HG03457 (cell line): ENCODE data around the gene ARL17A.
"Not testable (repeated sequence)": the region's sequence is repeated elsewhere in the genome, so short reads cannot be mapped to it uniquely, and the experiment has no call there.

Experiments used
- ATAC-seq: cut with Tn5 transposase; IDR thresholded peaks from one replicate; pipeline ENCODE4 v1.9.1; 2021; ENCODE audit warnings: moderate number of reproducible peaks; ENCODE audit not compliant: unreplicated experiment

ARL17A gene

DNA sequence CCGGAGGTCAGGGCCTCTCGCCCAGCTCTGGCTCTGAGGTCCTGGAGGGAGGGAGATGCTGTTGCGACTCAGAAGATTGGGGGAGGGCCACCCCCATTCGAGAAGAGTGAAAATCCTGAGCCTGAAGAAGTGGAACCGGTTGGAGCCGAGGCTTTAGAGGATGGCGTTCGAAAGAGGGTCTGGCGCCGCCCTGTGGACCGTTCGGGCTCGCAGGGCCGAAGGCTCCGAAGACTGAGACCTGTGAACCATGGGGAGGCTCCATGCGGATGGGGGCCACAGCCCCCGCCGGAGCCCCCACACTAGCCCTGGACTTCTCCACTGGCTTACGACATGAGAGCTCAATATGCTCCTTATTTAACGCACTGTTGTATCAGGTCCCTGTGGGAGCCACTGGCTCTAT, 20.3 kb downstream of the ARL17A start:
- ATAC-seq, result not testable (repeated sequence)

- ATAC-seq, result not testable (repeated sequence)
Observed at GRCh38 chr17:46548607-46549006, 30.9 kb downstream of the ARL17A start.

GRCh38 chr17:46534716-46535115, 44.8 kb downstream of the ARL17A start:
- not testable (repeated sequence) for ATAC-seq

GRCh38 chr17:46512168-46512567, 67.3 kb downstream of the ARL17A start, which contains the start of gene LRRC37A2:
Gene LRRC37A2 (plus strand): TSS chr17:46512468. CDS start chr17:46512713, 245 bp downstream.
- ATAC-seq, result not testable (repeated sequence)

DNA sequence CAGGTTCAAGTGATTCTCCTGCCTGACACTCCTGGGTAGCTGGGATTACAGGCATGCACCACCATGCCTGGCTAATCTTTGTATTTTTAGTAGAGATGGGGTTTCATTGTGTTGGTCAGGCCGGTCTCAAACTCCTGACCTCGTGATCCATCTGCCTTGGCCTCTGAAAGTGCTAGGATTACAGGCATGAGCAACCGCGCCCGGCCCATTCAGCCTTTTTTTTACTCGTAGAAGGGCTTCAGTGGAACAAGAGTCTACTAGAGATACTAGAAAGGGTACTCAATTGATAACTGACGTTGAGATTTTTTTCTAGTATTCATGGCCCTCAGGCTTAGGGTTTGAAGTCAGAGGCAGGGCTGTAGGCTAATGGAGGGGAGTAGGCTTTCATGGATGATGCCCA, 73.6 kb downstream of the ARL17A start:
- not testable (repeated sequence) for ATAC-seq

GRCh38 chr17:46499437-46500139, 79.9 kb downstream of the ARL17A start:
- ATAC-seq, result not testable (repeated sequence)

GRCh38 chr17:46492021-46492420, 87.5 kb downstream of the ARL17A start:
- ATAC-seq, result not testable (repeated sequence)

DNA sequence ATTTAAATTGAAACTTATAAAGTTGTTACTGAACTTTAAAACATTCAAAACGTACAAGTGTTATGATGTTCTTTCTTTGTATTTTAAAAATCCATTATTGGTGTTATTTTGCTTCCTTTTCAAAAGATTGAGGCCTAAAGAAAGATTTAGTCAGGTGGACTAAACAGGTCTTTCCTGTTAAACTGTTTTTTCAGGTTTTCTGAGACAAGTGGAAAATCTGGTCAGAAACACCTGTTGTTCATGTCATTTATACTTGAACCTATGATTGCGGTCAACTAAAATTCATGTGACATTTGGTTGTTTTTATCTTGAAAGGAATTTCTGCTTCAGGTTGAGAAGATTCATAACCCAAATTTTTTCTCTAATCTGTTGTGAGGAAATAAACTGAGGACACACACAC, 98.2 kb downstream of the ARL17A start:
- not testable (repeated sequence) for ATAC-seq

GRCh38 chr17:46478823-46479222, 100.7 kb downstream of the ARL17A start:
- not testable (repeated sequence) for ATAC-seq

DNA sequence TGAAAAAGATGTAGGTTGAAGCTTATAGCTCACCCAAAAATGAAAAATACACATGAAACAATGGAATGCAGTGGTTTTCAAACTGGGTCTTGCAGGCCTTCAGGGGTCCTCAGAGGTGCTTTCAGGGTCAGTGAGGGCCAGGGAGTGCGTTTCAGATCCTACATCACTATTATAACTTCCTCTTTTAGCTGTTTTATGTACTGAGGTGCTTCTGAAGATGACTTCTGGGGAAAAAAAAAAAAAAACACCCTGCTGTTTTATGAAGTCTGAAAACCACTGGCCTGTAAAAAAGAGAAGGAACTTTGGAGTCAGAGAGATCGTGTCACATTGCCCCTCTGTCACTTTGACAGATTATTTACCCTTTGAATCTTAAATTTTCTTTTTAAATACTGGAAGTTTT, 103.9 kb downstream of the ARL17A start:
- not testable (repeated sequence) for ATAC-seq

- ATAC-seq, result not testable (repeated sequence)
Observed at GRCh38 chr17:46474489-46474888, 105.0 kb downstream of the ARL17A start.

DNA sequence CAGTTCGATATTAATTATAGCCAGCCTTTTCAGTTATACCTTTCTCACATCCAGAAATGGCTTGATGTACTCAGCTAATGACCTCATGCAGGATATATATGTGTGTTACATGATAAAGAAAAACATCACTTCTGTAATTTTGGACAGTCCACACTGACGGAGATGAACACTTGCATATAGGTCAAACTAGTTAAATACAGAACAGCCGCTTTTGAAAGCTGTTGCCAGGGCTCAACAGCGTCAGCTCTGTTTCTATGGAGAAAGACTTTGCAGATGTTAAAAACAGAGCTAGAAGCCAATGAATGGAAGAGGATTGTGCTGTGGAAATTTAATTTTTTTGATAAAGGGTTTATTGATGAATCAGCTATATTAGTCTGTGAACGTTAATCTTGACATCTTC, 111.9 kb downstream of the ARL17A start:
- not testable (repeated sequence) for ATAC-seq
